GM13977 (cell line): ENCODE data around the gene MORC4.

Experiments
- DNase-seq: peaks from one replicate; pipeline ENCODE4 v3.0.0; 2012; ENCODE audit warnings: low spot score
- CTCF ChIP-seq: IDR thresholded peaks from 2 replicates; pipeline ENCODE4 v1.5.1; 2012; ENCODE audit warnings: mild to moderate bottlenecking, control low read depth; ENCODE audit not compliant: insufficient read depth; ENCODE audit errors: extremely low read depth, missing control alignments
- in situ Hi-C: fragments of 300-500 bp; cut with MboI; formaldehyde crosslinking; loops from one replicate; pipeline ENCODE4 v1.12.0; 2022; ENCODE audit warnings: low sequenced_read_pairs, low pct_unique_long_range_greater_than_20kb, mixed read lengths, inconsistent platforms; ENCODE audit not compliant: unreplicated experiment

The MORC4 gene

GRCh38 chrX:106905064-106905708 lies 94.8 kb downstream of the MORC4 start:
- no peak for TF ChIP-seq CTCF
- in situ Hi-C loops, result no loop called here
- DNase-seq, result no peak

GRCh38 chrX:106903856-106904528 lies 96.0 kb downstream of the MORC4 start:
- in situ Hi-C loops, result no loop called here
- no peak for TF ChIP-seq CTCF
- DNase-seq, result no peak

GRCh38 chrX:106903291-106903824 lies 96.7 kb downstream of the MORC4 start, which contains the start of gene RIPPLY1:
Gene RIPPLY1, minus strand, starts transcription at chrX:106903341. Its CDS starts 54 bp downstream, at chrX:106903287.
- DNase-seq, result no peak
- TF ChIP-seq CTCF, result no peak
- in situ Hi-C loops, result no loop called here

- TF ChIP-seq CTCF, result no peak
- DNase-seq, result no peak
- in situ Hi-C loops, result no loop called here
Observed at GRCh38 chrX:106902684-106903083, 97.3 kb downstream of the MORC4 start.

- DNase-seq, result no peak
- in situ Hi-C loops, result no loop called here
- TF ChIP-seq CTCF, result no peak
Observed at GRCh38 chrX:106901781-106902219, 98.2 kb downstream of the MORC4 start.

GRCh38 chrX:106901341-106901740 lies 98.7 kb downstream of the MORC4 start:
- TF ChIP-seq CTCF, result no peak
- in situ Hi-C loops, result no loop called here
- no peak for DNase-seq
